ENCODE measurements around the gene GSPT1.

DNA sequence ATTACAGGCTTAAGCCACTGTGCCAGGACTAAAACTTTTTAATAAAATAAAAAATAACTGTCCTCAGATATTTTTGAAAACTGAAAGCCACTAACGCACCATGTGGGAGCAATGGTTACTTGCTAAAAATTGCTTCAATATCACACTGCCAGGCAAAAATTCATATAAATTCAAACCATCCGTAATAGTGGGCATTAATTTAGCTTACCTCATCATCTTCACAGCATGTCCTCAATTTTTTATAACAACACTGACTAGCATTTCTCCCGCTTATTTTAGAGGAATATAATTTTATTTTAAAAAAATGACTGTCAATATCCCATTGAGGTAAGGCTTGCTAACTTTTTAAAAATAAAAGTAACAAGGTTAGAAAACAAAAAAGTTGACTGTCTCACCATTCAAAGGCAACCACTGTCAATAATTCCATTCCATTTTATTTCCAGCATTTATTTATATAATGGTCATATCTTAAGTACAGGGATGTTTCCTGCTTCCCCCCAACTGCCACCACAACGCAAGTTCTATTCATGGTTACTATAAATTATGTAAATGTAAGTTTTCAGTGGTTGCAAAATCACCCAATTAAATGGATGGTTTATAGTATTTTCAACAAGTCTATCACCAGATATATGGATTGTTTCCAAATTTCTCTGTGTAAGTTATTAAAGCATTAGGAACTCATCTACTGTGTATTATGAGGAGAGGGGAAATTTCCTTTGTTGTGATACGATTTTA lies 25.4 kb downstream of the GSPT1 start:
- TF ChIP-seq POLR2A (IDR thresholded peaks at IDR 0.05; ENCODE audit: low read depth) (no peak), POLR2AphosphoS5 (IDR thresholded peaks at IDR 0.05) (no peak)
- TF ChIP-seq, protein P1, sequence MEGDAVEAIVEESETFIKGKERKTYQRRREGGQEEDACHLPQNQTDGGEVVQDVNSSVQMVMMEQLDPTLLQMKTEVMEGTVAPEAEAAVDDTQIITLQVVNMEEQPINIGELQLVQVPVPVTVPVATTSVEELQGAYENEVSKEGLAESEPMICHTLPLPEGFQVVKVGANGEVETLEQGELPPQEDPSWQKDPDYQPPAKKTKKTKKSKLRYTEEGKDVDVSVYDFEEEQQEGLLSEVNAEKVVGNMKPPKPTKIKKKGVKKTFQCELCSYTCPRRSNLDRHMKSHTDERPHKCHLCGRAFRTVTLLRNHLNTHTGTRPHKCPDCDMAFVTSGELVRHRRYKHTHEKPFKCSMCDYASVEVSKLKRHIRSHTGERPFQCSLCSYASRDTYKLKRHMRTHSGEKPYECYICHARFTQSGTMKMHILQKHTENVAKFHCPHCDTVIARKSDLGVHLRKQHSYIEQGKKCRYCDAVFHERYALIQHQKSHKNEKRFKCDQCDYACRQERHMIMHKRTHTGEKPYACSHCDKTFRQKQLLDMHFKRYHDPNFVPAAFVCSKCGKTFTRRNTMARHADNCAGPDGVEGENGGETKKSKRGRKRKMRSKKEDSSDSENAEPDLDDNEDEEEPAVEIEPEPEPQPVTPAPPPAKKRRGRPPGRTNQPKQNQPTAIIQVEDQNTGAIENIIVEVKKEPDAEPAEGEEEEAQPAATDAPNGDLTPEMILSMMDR (IDR thresholded peaks at IDR 0.05), result no peak

Measured in esophagus muscularis mucosa (tissue), 3 donors.